Endothelial cell of umbilical vein (primary cell): ENCODE data around the gene LRRC41. TPM values are rescaled to one million over a fixed set of nuclear protein-coding genes. Genes with fewer than 3 reads are reported as not detected.

Experiments used
- BruUV-seq: library from RNA; stranded (reverse); fragments of 400-500 nt; replicated peaks from 2 replicates; lab custom pipeline; 2021; lab: Mats Ljungman, UMichigan
- CTCF ChIA-PET: fragments of 300-600, 350-600 bp; sonication (Branson Sonifier 250); formaldehyde crosslinking; loops from one replicate; lab custom pipeline; 2021; ENCODE audit warnings: antibody characterized with exemption, inconsistent platforms; lab: Charles Lee
- POLR2A ChIA-PET: fragments of 300-600, 350-600 bp; sonication (Branson Sonifier 250); formaldehyde crosslinking; loops from one replicate; lab custom pipeline; 2021; ENCODE audit warnings: antibody characterized with exemption, inconsistent platforms; lab: Charles Lee
- DNase-seq: peaks from one replicate; pipeline ENCODE4 v3.0.0-alpha.2; 2011; ENCODE audit warnings: low read depth, low spot score
- FAIRE-seq: peaks from 2 replicates; lab custom pipeline; 2011; peaks lifted over from hg19 to GRCh38; lab: Jason Lieb, UNC
- H2AFZ ChIP-seq: 2 replicates; pipeline ENCODE4 v1.6.0; 2012; ENCODE audit warnings: low read depth, low read length, control low read depth, inconsistent platforms
- H3K27ac ChIP-seq: 2 replicates; pipeline ENCODE4 v1.5.1; 2011; ENCODE audit warnings: low read depth, mild to moderate bottlenecking, control low read depth, low read length, moderate library complexity; ENCODE audit not compliant: insufficient read depth
- H3K27me3 ChIP-seq, 2 experiments: 2 replicates each; pipeline versions ENCODE4 v1.6.0 to v1.6.1; 2011; ENCODE audit warnings: low read length in 2 of 2, mixed read lengths in 1 of 2; ENCODE audit not compliant: control insufficient read depth in 2 of 2, insufficient read depth in 2 of 2
- H3K36me3 ChIP-seq, 2 experiments: 2 replicates in 1 of 2; 3 replicates in 1 of 2; pipeline ENCODE4 v1.5.1; 2011; ENCODE audit warnings: low read length in 2 of 2, mild to moderate bottlenecking in 1 of 2, moderate library complexity in 1 of 2; ENCODE audit not compliant: control insufficient read depth in 2 of 2, insufficient read depth in 2 of 2; ENCODE audit errors: extremely low read depth in 1 of 2
- H3K4me1 ChIP-seq: 3 replicates; pipeline ENCODE4 v1.5.1; 2011; ENCODE audit warnings: mild to moderate bottlenecking, low read length; ENCODE audit not compliant: control insufficient read depth, insufficient read depth; ENCODE audit errors: extremely low read depth
- H3K4me2 ChIP-seq: 2 replicates; pipeline ENCODE4 v1.6.1; 2011; ENCODE audit warnings: low read length, control low read depth, mixed read lengths; ENCODE audit not compliant: insufficient read depth
- H3K4me3 ChIP-seq, 3 experiments: fragments of 200-600 bp in 1 of 3; sonication (generic), shearing (Covaris generic) in 1 of 3; replicated peaks in 1 of 3; 2 replicates each; pipeline ENCODE4 v1.5.1; 2011 to 2016; ENCODE audit warnings: control low read depth in 3 of 3, low read length in 3 of 3, mild to moderate bottlenecking in 2 of 3, inconsistent platforms in 1 of 3, low read depth in 1 of 3, moderate library complexity in 1 of 3; ENCODE audit not compliant: insufficient read depth in 1 of 3
- H3K79me2 ChIP-seq: 2 replicates; pipeline ENCODE4 v1.6.0; 2012; ENCODE audit warnings: low read length, inconsistent platforms; ENCODE audit not compliant: control insufficient read depth, insufficient read depth
- H3K9ac ChIP-seq: replicated peaks from 2 replicates; pipeline ENCODE3; 2011; ENCODE audit warnings: low read length, control low read depth; ENCODE audit not compliant: insufficient read depth; ENCODE audit errors: extremely low read depth
- H3K9me1 ChIP-seq: replicated peaks from 3 replicates; pipeline ENCODE4 v1.6.0; 2011; ENCODE audit warnings: mild to moderate bottlenecking, low read length; ENCODE audit not compliant: control insufficient read depth, insufficient read depth; ENCODE audit errors: extremely low read depth
- H3K9me3 ChIP-seq: replicated peaks from 2 replicates; pipeline ENCODE4 v1.5.1; 2012; ENCODE audit warnings: low read length, inconsistent platforms; ENCODE audit not compliant: control insufficient read depth, insufficient read depth
- H4K20me1 ChIP-seq: replicated peaks from 2 replicates; pipeline ENCODE3; 2011; ENCODE audit warnings: mild to moderate bottlenecking, low read length; ENCODE audit not compliant: control insufficient read depth, insufficient read depth; ENCODE audit errors: extremely low read depth
- CTCF ChIP-seq, 2 donors: IDR thresholded peaks; 1 replicate in 1 of 2; 2 replicates in 1 of 2; pipeline ENCODE4 v1.5.1; 2011; ENCODE audit warnings: low read length in 2 of 2, mild to moderate bottlenecking in 2 of 2, moderate library complexity in 2 of 2, control low read depth in 1 of 2, inconsistent platforms in 1 of 2, low read depth in 1 of 2; ENCODE audit not compliant: insufficient read depth in 1 of 2; ENCODE audit errors: extremely low read depth in 1 of 2
- EZH2 ChIP-seq: IDR thresholded peaks from 2 replicates; pipeline ENCODE4 v1.6.1; 2012; ENCODE audit warnings: borderline replicate concordance, low read depth, mild to moderate bottlenecking, moderate library complexity, low read length, inconsistent platforms; ENCODE audit not compliant: severe bottlenecking
- FOS ChIP-seq: IDR thresholded peaks from 2 replicates; pipeline ENCODE4 v1.6.1; 2011; ENCODE audit warnings: mild to moderate bottlenecking, low read length, moderate library complexity, borderline replicate concordance; ENCODE audit not compliant: insufficient read depth
- GATA2 ChIP-seq: IDR thresholded peaks from 2 replicates; pipeline ENCODE4 v1.7.0; 2011; ENCODE audit warnings: low read depth, mild to moderate bottlenecking, moderate library complexity, mixed read lengths, low read length; ENCODE audit not compliant: insufficient read length, insufficient read depth
- JUN ChIP-seq: IDR thresholded peaks from 2 replicates; pipeline ENCODE4 v1.6.1; 2011; ENCODE audit warnings: borderline replicate concordance, low read depth; ENCODE audit not compliant: insufficient read length, insufficient read depth
- MYC ChIP-seq: IDR thresholded peaks from one replicate; pipeline ENCODE4 v1.6.1; 2011; ENCODE audit warnings: mild to moderate bottlenecking, low read depth, low read length
- POLR2A ChIP-seq: IDR thresholded peaks from 2 replicates; pipeline ENCODE4 v1.6.1; 2012; ENCODE audit warnings: low read depth, mild to moderate bottlenecking, control low read depth, low read length
- POLR2AphosphoS5 ChIP-seq: IDR thresholded peaks from 2 replicates; pipeline ENCODE4 v1.6.1; 2012; ENCODE audit warnings: low read depth, mild to moderate bottlenecking, control low read depth, low read length, moderate library complexity; ENCODE audit not compliant: insufficient read depth
- dilution Hi-C: fragments of 300-500 bp; cut with MboI; formaldehyde crosslinking; loops from one replicate; pipeline ENCODE4 v1.15.0; 2019; ENCODE audit warnings: low sequenced_read_pairs; ENCODE audit not compliant: extremely low pct_ligation_motif_present
- intact Hi-C: fragments of 100-400 bp; cut with micrococcal nuclease; formaldehyde crosslinking; loops from one replicate; pipeline ENCODE4 v1.10.0; 2022
- polyA plus RNA-seq, 4 experiments: library from polyadenylated mRNA; depleted of rRNA in 3 of 4; stranded (reverse) in 3 of 4; unstranded in 1 of 4; fragments of >200 nt; gene quantifications; 2 replicates each; pipeline versions ENCODE4 v1.2.1 to v1.2.3, GENCODE V29; 2011 to 2012; ENCODE audit warnings: missing spikeins in 1 of 4
- total RNA-seq: library from RNA; stranded (reverse); gene quantifications from 2 replicates; pipeline ENCODE4 v1.2.3, GENCODE V29; 2021
- TF ChIP-seq, protein P1 (sequence below): IDR thresholded peaks from 2 replicates; pipeline ENCODE4 v1.6.1; 2011; ENCODE audit not compliant: insufficient read depth, insufficient read length

LRRC41 gene
- total and polyA plus RNA-seq, 2 donors (not counting 3 experiments of a cell fraction or from before 2014, with no cell fraction given): 69.2 to 91.1 TPM

GRCh38 chr1:46300673-46301405 lies 2.6 kb downstream of the LRRC41 start:
- ChIA-PET POLR2A (no interaction called here), CTCF (interaction anchor here (1.6 kb wide), 1 partner anchor 146 kb away, joined by 3 read pairs; no protein-coding TSS in a partner anchor)
- Histone ChIP-seq H3K4me1 (peaks cover 20% of the 10 kb centered on the region), H3K79me2 (peaks cover 71% of the 10 kb centered on the region), H3K27me3 (no peaks in the 10 kb centered on the region), H2AFZ (no peak overlapping the region), H3K9me3 (no peaks in the 10 kb centered on the region), H3K36me3 (peaks cover 12 to 13% of the 10 kb centered on the region in 2 experiments), H4K20me1 (no peaks in the 10 kb centered on the region), H3K4me3 (peak overlapping the region; percentile 73 to 94 (median 84)), H3K9ac (peak overlapping the region; percentile 97), H3K4me2 (peak overlapping the region; percentile 94), H3K9me1 (no peaks in the 10 kb centered on the region), H3K27ac (peak overlapping the region; percentile 81)
- no TSS peak for BruUV-seq
- FAIRE-seq: peak; percentile 60
- TF ChIP-seq EZH2 (no peak), POLR2A (no peak), MYC (no peak), JUN (no peak)
- TF ChIP-seq, protein P1, sequence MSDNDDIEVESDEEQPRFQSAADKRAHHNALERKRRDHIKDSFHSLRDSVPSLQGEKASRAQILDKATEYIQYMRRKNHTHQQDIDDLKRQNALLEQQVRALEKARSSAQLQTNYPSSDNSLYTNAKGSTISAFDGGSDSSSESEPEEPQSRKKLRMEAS: no peak
- dilution Hi-C loops (no loop called here), intact Hi-C loops (loop anchor here (5.0 kb wide), 1 partner anchor 169 kb away; the partner anchor contains the start of gene PIK3R3)
- DNase-seq: peak; percentile 59

GRCh38 chr1:46298387-46298786 lies 5.0 kb downstream of the LRRC41 start:
- ChIA-PET POLR2A (no interaction called here), CTCF (no interaction called here)
- H3K4me3 ChIP-seq: no peak overlapping the region
- no peak overlapping the region for H3K9ac ChIP-seq
- peaks cover 16 to 20% of the 10 kb centered on the region in 2 experiments for H3K36me3 ChIP-seq
- H2AFZ ChIP-seq: no peak overlapping the region
- no TSS peak for BruUV-seq
- DNase-seq: no peak
- peaks cover 48% of the 10 kb centered on the region for H3K79me2 ChIP-seq
- no peaks in the 10 kb centered on the region for H3K9me1 ChIP-seq
- no peak for TF ChIP-seq EZH2
- TF ChIP-seq POLR2AphosphoS5: no peak
- TF ChIP-seq, protein P1: no peak
- no peak for TF ChIP-seq JUN
- TF ChIP-seq POLR2A: no peak
- TF ChIP-seq MYC: no peak
- TF ChIP-seq FOS: no peak
- no peak for TF ChIP-seq GATA2
- no peak for TF ChIP-seq CTCF (IDR thresholded peaks at IDR 0.05; ENCODE audit: extremely low read depth in 1 of 2, insufficient read depth in 1 of 2, low read depth in 1 of 2, low read length in 2 of 2)
- FAIRE-seq: no peak
- no peak overlapping the region for H3K27ac ChIP-seq
- H3K9me3 ChIP-seq: no peaks in the 10 kb centered on the region
- no peaks in the 10 kb centered on the region for H3K27me3 ChIP-seq
- dilution Hi-C loops (no loop called here), intact Hi-C loops (no loop called here)
- no peak overlapping the region for H3K4me2 ChIP-seq
- no peaks in the 10 kb centered on the region for H4K20me1 ChIP-seq
- H3K4me1 ChIP-seq: peaks cover 16% of the 10 kb centered on the region
